Kidney (tissue), 14 donors: ENCODE measurements around the gene REEP2. TPM values are rescaled to one million over a fixed set of nuclear protein-coding genes. Genes with fewer than 3 reads are reported as not detected.

Experiments
- DNase-seq, 5 donors: peaks; one replicate each; pipeline ENCODE4 v3.0.0-alpha.2; 2013 to 2020
- FAIRE-seq: peaks from 2 replicates; lab custom pipeline; 2012; peaks lifted over from hg19 to GRCh38; lab: Jason Lieb, UNC
- H3K27ac ChIP-seq, 2 donors: one replicate each; pipeline ENCODE4 v1.7.0; 2013; ENCODE audit warnings: low read depth in 2 of 2, low read length in 2 of 2, inconsistent platforms in 1 of 2
- H3K27me3 ChIP-seq: one replicate; pipeline ENCODE4 v1.7.1; 2013; ENCODE audit warnings: low read length, inconsistent platforms; ENCODE audit not compliant: control insufficient read depth, insufficient read depth
- H3K36me3 ChIP-seq, 3 donors: one replicate each; pipeline versions ENCODE4 v1.7.0 to v1.7.1; 2013; ENCODE audit warnings: low read length in 3 of 3, control low read depth in 1 of 3, inconsistent platforms in 1 of 3; ENCODE audit not compliant: insufficient read depth in 3 of 3, control insufficient read depth in 2 of 3
- H3K4me1 ChIP-seq, 3 donors: one replicate each; pipeline versions ENCODE4 v1.7.0 to v1.7.1; 2013; ENCODE audit warnings: low read length in 3 of 3, inconsistent platforms in 1 of 3, low read depth in 1 of 3; ENCODE audit not compliant: control insufficient read depth in 2 of 3, insufficient read depth in 2 of 3
- H3K4me3 ChIP-seq, 3 donors: one replicate each; pipeline versions ENCODE4 v1.7.0 to v1.8.1; 2013; ENCODE audit warnings: low read length in 3 of 3, control low read depth in 1 of 3, inconsistent platforms in 1 of 3
- H3K9ac ChIP-seq, 3 donors: one replicate each; pipeline versions ENCODE4 v1.7.0 to v1.7.1; 2013; ENCODE audit warnings: low read length in 3 of 3, control low read depth in 1 of 3, inconsistent platforms in 1 of 3
- H3K9me3 ChIP-seq, 3 donors: one replicate each; pipeline versions ENCODE4 v1.7.0 to v1.7.1; 2013; ENCODE audit warnings: low read length in 3 of 3, control low read depth in 1 of 3, inconsistent platforms in 1 of 3; ENCODE audit not compliant: control insufficient read depth in 2 of 3, insufficient read depth in 1 of 3
- CTCF ChIP-seq: IDR thresholded peaks from 3 replicates; pipeline ENCODE4 v1.5.1; 2012; ENCODE audit warnings: mild to moderate bottlenecking, moderate library complexity, borderline replicate concordance; ENCODE audit not compliant: insufficient read depth; ENCODE audit errors: extremely low read depth
- intact Hi-C: fragments of 100-400 bp; cut with DNase I; formaldehyde crosslinking; loops from one replicate; pipeline ENCODE4 v1.11.1; 2022
- polyA plus RNA-seq: library from polyadenylated mRNA; stranded (reverse); fragments of 350-450 nt; fragmentation: Illumina TruSeq; extraction: RNeasy Lipid Tissue Mini Kit (QIAGEN cat#74804); gene quantifications from one replicate; pipeline ENCODE4 v1.2.3, GENCODE V29; 2014; ENCODE audit warnings: low read depth, low replicate concordance; ENCODE audit not compliant: insufficient read depth
- total RNA-seq: library from RNA; stranded (reverse); fragmentation: NEBNext Ultra II Directional; extraction: Animal tissue kit (Norgen Biotek cat#: 25700); gene quantifications from one replicate; pipeline ENCODE4 v1.2.1, GENCODE V29; 2021
- donor health status: control.
- donor health status: control.
- donor health status: control.
- donor health status: control.
- donor health status: control.
- donor health status: DM: yes; HTN: yes; CAD: no.
- donor health status: Normal renal cell carcinoma (clear cell type).

Gene REEP2
- total and polyA plus RNA-seq, 2 donors from 2014 or later = 1.9 to 8.8 TPM

DNA sequence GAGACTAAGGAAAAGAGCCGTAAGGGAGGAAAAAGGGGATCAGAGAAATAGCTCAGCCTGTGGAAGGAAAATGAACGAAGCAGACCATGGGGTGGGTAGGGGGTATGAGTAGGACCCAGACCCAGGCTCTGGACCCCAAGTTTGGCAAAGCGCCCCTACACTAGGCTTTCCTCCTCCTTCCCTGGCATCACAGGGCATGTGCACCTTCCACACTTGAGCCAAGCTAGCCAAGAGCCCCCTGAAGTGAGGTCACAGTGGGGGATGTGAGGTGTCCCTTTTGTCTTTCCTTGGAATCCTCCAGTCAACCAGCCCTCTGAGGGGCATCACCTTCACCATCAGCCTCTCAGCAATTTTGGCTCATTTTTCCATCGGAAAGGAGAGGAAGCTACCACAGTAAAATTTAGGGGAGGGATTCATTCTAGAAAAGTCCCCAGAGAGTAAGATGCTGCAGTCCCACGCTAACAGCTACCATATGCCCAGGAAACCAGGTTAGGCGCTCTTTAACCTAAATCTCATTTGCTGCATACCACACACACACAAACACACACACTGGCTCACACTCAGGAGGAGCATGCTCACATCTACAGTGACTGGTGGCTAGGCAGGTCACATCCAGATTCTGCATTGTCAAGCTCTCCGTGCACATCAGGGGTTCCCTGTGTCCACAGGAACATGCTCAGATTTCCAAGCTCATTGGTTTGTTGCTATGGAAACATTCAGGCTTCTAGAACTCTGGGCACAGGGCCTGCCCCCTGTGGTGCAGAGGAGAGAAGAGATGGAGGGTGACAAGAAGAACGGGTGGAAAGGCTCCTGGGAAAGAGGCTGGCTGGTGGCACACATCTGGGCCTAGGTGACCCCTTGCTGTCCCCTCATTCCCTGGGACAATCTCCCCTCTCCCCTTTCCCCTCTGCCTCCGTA lies 9.9 kb downstream of the REEP2 start:
- Histone ChIP-seq H3K27ac (no peak overlapping the region), H3K4me1 (peaks cover 0 to 4% (median 0%) of the 10 kb centered on the region in 3 donors), H3K9me3 (no peaks in the 10 kb centered on the region), H3K4me3 (no peak overlapping the region), H3K9ac (no peak overlapping the region), H3K27me3 (no peaks in the 10 kb centered on the region), H3K36me3 (no peaks in the 10 kb centered on the region)
- DNase-seq (peak in 2 of 5 donors; percentile 25 to 49), FAIRE-seq (no peak)
- intact Hi-C loops = no loop called here
- no peak for TF ChIP-seq CTCF

DNA sequence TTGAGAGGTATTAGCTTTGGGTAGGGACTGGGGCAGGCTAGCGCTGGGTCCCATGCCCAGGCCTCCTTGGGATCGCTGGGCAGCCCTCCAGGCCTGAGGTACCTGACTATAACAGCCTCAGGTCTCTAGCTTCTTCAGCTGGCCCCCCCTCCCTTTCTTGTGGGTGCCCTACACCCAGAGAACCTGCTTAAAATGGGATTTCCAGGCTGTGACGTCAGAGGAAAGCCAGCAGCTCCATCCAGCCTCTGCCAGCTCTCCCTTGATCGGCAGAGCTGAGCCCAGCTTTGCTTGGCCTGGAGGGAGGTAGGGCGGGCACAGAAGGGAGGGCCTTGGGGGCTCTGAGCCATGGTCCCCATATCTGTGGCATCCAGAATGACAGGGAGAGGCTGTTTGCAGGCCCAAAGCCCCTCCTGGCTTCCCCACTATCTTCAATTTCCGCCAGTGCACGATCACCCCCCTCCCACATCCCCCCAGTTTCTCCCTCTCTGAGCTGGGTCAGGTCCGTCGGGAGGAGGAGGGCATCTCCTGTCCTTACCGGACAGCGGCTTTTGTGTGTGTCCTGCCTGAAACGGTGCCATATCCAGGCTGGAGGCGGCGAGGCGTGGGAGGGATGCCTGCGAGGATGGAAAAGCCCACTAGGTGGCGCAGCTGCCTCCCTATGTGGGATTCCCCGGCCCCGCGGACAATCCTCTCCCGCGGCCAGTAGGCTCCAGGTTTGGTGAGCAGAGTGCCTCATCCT lies 10.8 kb downstream of the REEP2 start:
- Histone ChIP-seq H3K27me3 (no peaks in the 10 kb centered on the region), H3K27ac (no peak overlapping the region), H3K9me3 (no peaks in the 10 kb centered on the region), H3K4me1 (peaks cover 0 to 4% (median 0%) of the 10 kb centered on the region in 3 donors), H3K36me3 (no peaks in the 10 kb centered on the region), H3K4me3 (peak overlapping the region in 1 of 3 donors; percentile 3), H3K9ac (no peak overlapping the region)
- FAIRE-seq = no peak
- TF ChIP-seq CTCF = peak; percentile 97
- DNase-seq = peak; percentile 91 to 94 (median 92)
- intact Hi-C loops = loop anchor here (5.0 kb wide), 1 partner anchor 53 kb away; no protein-coding TSS in a partner anchor

DNA sequence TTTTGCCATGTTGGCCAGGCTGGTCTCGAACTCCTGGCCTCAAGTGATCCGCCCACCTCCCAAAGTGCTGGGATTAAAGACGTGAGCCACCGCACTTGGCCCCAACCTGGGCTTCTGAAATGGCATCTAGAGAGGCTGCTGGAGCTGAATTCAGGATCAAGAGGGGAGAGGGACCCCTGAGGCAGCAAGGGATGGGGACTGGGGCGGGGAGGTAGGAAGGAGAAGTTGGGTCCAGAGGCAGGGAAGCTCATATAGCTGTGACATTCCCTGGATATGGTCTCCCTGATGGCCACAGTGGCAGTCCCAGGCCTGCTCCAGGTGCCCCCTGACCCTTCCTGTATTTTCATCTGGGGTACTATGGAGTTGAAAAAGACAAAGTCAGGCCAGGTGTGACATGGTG lies 12.1 kb downstream of the REEP2 start:
- TF ChIP-seq CTCF = no peak
- H3K4me3 ChIP-seq = no peak overlapping the region
- H3K4me1 ChIP-seq = peaks cover 0 to 4% (median 0%) of the 10 kb centered on the region in 3 donors
- DNase-seq (no peak), FAIRE-seq (no peak)
- intact Hi-C loops = loop anchor here (5.0 kb wide), 1 partner anchor 51 kb away; no protein-coding TSS in a partner anchor
- H3K27ac ChIP-seq = no peak overlapping the region
- H3K27me3 ChIP-seq = no peaks in the 10 kb centered on the region
- H3K9me3 ChIP-seq = no peaks in the 10 kb centered on the region
- no peaks in the 10 kb centered on the region for H3K36me3 ChIP-seq
- H3K9ac ChIP-seq = no peak overlapping the region
